Activated CD4-positive, alpha-beta T cell treated with anti-CD3 and anti-CD28 coated beads, Interleukin-10, Interleukin-2, amounts not matched to agents 100 ng/mL and 50 ng/mL, durations not matched to agents 16 hours and 8 hours (primary cell): ENCODE results near the gene SGMS1.
"Not testable (repeated sequence)": the region's sequence is repeated elsewhere in the genome, so short reads cannot be mapped to it uniquely, and the experiment has no call there.

Experiments used
- DNase-seq: peaks from one replicate; pipeline ENCODE4 v3.0.0-alpha.2; 2020

SGMS1 gene

GRCh38 chr10:50445777-50446176 lies 178.0 kb downstream of the SGMS1 start:
- DNase-seq: not testable (repeated sequence)

GRCh38 chr10:50440489-50440888 lies 183.3 kb downstream of the SGMS1 start:
- DNase-seq: no peak

- DNase-seq: no peak
These were observed 183.9 kb downstream of the SGMS1 start for GRCh38 chr10:50439806-50440205.

GRCh38 chr10:50439187-50439586 lies 184.6 kb downstream of the SGMS1 start:
- DNase-seq: no peak

GRCh38 chr10:50438049-50438936 lies 185.5 kb downstream of the SGMS1 start:
- no peak for DNase-seq

DNA sequence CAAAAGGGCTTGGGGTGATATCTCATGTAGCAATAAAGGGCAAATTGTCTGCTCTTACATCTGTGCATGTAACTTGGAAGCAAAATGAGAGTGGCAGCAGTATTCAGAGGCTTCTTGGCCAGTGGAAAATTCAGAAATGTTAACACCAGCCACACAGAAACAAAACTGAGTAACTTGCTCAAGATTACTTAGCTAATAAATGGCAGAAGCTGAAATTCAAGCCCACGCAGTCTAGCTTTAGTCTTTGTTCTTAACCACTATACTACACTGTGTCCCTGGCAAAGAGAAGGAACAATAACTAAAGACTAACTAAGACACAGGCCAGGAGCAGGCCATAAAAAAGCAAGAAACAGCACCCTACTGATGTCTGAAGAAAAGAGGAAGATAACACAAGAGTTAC lies 186.5 kb downstream of the SGMS1 start:
- no peak for DNase-seq

DNA sequence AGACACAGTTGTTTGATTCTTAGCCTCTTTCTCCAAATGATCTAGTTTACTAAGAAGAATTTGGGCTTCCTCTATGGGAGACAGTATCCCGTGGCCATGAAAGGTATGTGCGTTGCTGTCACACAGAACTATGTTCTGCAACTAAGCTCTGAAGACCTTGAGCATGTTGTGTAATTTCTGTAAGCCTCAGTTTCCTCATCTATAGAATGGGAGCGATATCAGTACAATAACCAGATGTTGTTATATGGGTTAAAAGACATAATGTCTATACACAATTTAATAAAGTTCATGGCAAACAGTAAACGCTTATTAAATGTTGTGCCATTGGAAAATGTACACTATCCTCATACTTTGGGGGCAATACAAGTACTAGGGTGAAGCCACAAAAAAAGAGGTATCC lies 187.0 kb downstream of the SGMS1 start:
- no peak for DNase-seq

GRCh38 chr10:50432211-50433009 lies 191.3 kb downstream of the SGMS1 start:
- peak; percentile 79 for DNase-seq

DNA sequence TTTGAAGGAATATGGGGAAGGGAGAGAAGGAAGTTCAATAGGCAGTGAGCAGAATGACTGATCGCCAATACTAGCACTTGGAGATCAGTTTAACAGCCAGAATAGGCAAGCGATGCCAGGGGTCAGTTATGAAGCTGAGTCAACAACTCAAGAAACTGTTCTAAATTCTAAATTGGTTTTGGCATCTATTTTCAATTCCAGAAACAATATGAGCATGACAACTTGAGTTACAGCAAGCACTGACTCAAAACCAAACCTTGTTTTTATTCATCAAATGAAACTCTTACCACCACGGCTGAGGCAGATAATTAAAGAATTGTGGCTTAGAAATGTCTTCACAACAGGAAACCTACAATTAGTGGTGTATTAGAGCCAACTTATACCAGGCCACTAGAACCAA lies 192.0 kb downstream of the SGMS1 start:
- peak; percentile 92 for DNase-seq

GRCh38 chr10:50431133-50431532 lies 192.6 kb downstream of the SGMS1 start:
- DNase-seq: peak; percentile 50

GRCh38 chr10:50426485-50426884 lies 197.3 kb downstream of the SGMS1 start:
- peak; percentile 40 for DNase-seq

DNA sequence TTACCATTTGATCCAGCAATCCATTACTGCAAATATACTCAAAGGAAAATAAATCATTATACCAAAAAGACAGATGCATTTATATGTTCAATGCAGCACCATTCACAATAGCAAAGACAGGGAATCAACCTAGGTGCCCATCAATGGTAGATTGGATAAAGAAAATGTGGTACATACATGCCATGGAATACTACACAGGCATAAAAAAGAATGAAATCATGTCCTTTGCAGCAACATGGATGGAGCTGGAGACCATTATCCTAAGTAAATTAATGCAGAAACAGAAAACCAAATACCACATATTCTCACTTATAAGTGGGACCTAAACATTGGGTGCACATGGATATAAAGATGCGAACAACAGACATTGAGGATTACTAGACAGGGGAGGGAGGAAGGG lies 198.5 kb downstream of the SGMS1 start:
- not testable (repeated sequence) for DNase-seq

DNA sequence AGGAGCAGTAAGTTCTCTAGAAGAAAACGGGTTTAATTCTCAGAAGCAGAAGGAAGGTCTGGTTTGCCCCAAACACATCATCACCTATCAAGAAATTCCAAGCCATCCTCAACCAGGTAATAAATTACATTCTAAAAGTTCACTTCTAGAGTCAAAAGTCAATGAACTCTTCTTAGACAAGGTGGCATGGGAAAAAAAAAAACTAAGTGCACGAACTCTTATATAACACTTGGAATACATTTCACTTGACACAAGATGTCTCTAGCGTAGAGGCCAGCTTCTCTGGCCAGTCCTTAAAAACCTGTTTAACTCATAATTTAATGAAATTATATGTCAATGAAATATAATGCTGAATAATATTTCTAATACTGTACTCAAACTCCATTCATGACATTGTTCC lies 200.3 kb downstream of the SGMS1 start:
- DNase-seq: no peak

- no peak for DNase-seq
These were observed 201.5 kb downstream of the SGMS1 start for GRCh38 chr10:50422259-50422658.

DNA sequence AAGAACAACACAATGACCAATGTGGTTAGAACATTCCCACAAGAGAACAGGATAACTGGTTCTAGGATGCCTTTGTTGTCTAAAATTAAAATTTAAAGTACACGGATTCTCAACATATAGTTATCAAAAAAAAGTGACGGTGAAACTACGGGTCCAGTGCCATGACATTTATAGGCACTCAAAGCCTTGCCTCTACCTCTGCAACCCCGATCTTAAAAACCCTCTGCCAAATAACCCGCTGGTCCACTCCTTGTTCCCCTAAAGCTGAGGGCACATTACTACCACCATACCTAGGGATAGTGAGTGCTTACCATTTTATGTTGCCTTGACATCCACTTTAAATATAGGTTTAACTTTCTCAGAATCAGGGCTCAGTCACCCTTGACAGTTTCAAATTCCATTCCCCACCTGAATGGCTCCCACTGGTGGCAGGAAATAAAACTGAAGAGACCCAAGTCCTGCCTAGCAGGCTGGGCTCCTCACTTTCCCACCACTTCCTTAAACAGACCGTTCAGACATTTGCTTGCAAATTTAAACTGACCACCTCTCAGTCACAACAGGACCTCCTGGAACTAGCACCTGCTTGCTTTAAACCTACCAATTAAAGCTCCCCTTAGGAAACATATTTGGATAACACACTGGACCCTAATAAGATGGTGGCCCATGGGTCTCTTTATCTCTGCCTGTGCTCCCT lies 202.6 kb downstream of the SGMS1 start:
- peak; percentile 65 for DNase-seq

- no peak for DNase-seq
These were observed 203.6 kb downstream of the SGMS1 start for GRCh38 chr10:50420196-50420595.

DNA sequence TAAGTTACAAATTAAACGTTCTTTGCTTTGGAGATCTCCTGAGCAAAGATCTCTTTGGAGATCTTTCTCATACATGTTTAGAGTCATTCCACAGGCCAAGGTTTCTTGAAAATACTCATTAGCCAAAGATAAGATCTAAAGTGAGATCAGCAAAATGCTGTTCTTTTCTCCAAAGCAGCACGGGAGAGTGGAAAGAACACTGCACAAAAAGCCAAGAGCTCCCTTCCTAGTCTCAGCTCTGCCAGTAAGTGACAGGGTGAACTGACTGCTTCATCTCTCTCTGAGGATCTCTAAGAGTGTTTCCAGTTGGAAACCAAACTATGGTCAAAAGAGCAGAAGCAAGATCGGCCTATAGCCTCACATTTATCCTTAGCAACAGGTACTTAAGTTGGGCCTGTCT lies 204.0 kb downstream of the SGMS1 start:
- peak; percentile 62 for DNase-seq

DNA sequence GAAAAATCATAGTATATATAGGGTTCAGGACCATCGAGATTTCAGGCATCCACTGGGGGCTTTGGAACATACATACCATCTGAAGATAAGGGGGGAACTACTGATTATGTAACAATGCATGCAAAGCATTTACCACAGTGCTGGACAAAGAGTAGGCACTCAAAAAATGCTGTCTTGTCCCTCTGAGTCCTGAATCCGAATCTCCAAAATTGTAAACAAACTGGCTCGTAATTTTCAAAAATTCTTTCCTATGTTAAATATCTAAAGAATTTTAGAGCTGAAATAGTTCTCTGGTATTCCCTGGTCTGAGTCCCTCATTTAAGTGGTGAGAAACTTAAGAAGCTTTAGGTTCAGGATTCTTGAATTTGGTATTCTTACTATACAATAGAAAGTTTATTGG lies 204.7 kb downstream of the SGMS1 start:
- no peak for DNase-seq

GRCh38 chr10:50417886-50418830 lies 205.6 kb downstream of the SGMS1 start:
- DNase-seq: peak; percentile 90

DNA sequence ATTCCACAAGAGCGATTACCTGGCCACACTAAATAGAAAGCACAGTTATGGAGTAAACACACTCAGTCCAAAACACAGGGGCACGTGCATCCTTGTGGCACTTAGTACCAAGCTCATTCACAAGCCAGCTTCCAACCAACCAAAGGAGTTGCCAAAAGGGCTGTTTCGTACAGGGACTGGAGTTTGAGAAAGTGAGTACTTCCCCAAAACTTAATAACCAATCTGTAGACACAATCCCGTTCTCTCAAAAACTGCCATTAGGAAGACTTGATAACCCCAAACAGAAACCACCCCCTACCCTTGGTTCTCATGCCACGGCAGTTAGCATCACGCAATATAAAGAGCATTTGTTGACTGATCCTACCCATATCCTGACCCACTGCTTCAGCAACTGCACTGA lies 206.3 kb downstream of the SGMS1 start:
- no peak for DNase-seq

DNA sequence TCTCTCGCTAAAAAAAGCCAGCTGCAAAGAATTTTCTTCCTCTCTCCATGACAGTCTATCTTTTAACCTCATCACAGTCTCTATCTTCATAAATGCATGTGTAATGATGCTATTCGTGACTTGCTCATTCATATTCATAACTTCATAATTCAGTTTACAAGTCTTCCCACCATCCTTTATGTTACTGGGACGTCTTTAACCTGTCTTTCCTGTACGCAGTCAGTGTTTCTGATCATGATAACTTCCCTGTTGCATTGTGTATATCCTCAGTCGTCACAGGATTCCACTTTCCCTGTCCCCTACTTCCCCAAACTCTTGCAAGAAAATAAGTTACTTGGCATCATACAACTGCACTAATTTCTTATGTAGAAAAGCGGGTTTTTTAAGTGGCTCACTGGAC lies 206.9 kb downstream of the SGMS1 start:
- DNase-seq: no peak

- DNase-seq: no peak
These were observed 207.5 kb downstream of the SGMS1 start for GRCh38 chr10:50416181-50416824.
